Endothelial cell of umbilical vein (primary cell): Measurements from ENCODE around the gene NRK. TPM values are rescaled to one million over a fixed set of nuclear protein-coding genes. Genes with fewer than 3 reads are reported as not detected.

Experiments
- BruUV-seq: library from RNA; stranded (reverse); fragments of 400-500 nt; replicated peaks from 2 replicates; lab custom pipeline; 2021; lab: Mats Ljungman, UMichigan
- CTCF ChIA-PET: fragments of 300-600, 350-600 bp; sonication (Branson Sonifier 250); formaldehyde crosslinking; loops from one replicate; lab custom pipeline; 2021; ENCODE audit warnings: antibody characterized with exemption, inconsistent platforms; lab: Charles Lee
- POLR2A ChIA-PET: fragments of 300-600, 350-600 bp; sonication (Branson Sonifier 250); formaldehyde crosslinking; loops from one replicate; lab custom pipeline; 2021; ENCODE audit warnings: antibody characterized with exemption, inconsistent platforms; lab: Charles Lee
- DNase-seq: peaks from one replicate; pipeline ENCODE4 v3.0.0-alpha.2; 2011; ENCODE audit warnings: low read depth, low spot score
- FAIRE-seq: peaks from 2 replicates; lab custom pipeline; 2011; peaks lifted over from hg19 to GRCh38; lab: Jason Lieb, UNC
- H2AFZ ChIP-seq: 2 replicates; pipeline ENCODE4 v1.6.0; 2012; ENCODE audit warnings: low read depth, low read length, control low read depth, inconsistent platforms
- H3K27ac ChIP-seq: 2 replicates; pipeline ENCODE4 v1.5.1; 2011; ENCODE audit warnings: low read depth, mild to moderate bottlenecking, control low read depth, low read length, moderate library complexity; ENCODE audit not compliant: insufficient read depth
- H3K27me3 ChIP-seq, 2 experiments: 2 replicates each; pipeline versions ENCODE4 v1.6.0 to v1.6.1; 2011; ENCODE audit warnings: low read length in 2 of 2, mixed read lengths in 1 of 2; ENCODE audit not compliant: control insufficient read depth in 2 of 2, insufficient read depth in 2 of 2
- H3K36me3 ChIP-seq, 2 experiments: 2 replicates in 1 of 2; 3 replicates in 1 of 2; pipeline ENCODE4 v1.5.1; 2011; ENCODE audit warnings: low read length in 2 of 2, mild to moderate bottlenecking in 1 of 2, moderate library complexity in 1 of 2; ENCODE audit not compliant: control insufficient read depth in 2 of 2, insufficient read depth in 2 of 2; ENCODE audit errors: extremely low read depth in 1 of 2
- H3K4me1 ChIP-seq: 3 replicates; pipeline ENCODE4 v1.5.1; 2011; ENCODE audit warnings: mild to moderate bottlenecking, low read length; ENCODE audit not compliant: control insufficient read depth, insufficient read depth; ENCODE audit errors: extremely low read depth
- H3K4me2 ChIP-seq: 2 replicates; pipeline ENCODE4 v1.6.1; 2011; ENCODE audit warnings: low read length, control low read depth, mixed read lengths; ENCODE audit not compliant: insufficient read depth
- H3K4me3 ChIP-seq, 3 experiments: fragments of 200-600 bp in 1 of 3; sonication (generic), shearing (Covaris generic) in 1 of 3; replicated peaks in 1 of 3; 2 replicates each; pipeline ENCODE4 v1.5.1; 2011 to 2016; ENCODE audit warnings: control low read depth in 3 of 3, low read length in 3 of 3, mild to moderate bottlenecking in 2 of 3, inconsistent platforms in 1 of 3, low read depth in 1 of 3, moderate library complexity in 1 of 3; ENCODE audit not compliant: insufficient read depth in 1 of 3
- H3K79me2 ChIP-seq: 2 replicates; pipeline ENCODE4 v1.6.0; 2012; ENCODE audit warnings: low read length, inconsistent platforms; ENCODE audit not compliant: control insufficient read depth, insufficient read depth
- H3K9ac ChIP-seq: replicated peaks from 2 replicates; pipeline ENCODE3; 2011; ENCODE audit warnings: low read length, control low read depth; ENCODE audit not compliant: insufficient read depth; ENCODE audit errors: extremely low read depth
- H3K9me1 ChIP-seq: replicated peaks from 3 replicates; pipeline ENCODE4 v1.6.0; 2011; ENCODE audit warnings: mild to moderate bottlenecking, low read length; ENCODE audit not compliant: control insufficient read depth, insufficient read depth; ENCODE audit errors: extremely low read depth
- H3K9me3 ChIP-seq: replicated peaks from 2 replicates; pipeline ENCODE4 v1.5.1; 2012; ENCODE audit warnings: low read length, inconsistent platforms; ENCODE audit not compliant: control insufficient read depth, insufficient read depth
- H4K20me1 ChIP-seq: replicated peaks from 2 replicates; pipeline ENCODE3; 2011; ENCODE audit warnings: mild to moderate bottlenecking, low read length; ENCODE audit not compliant: control insufficient read depth, insufficient read depth; ENCODE audit errors: extremely low read depth
- CTCF ChIP-seq, 2 donors: IDR thresholded peaks; 1 replicate in 1 of 2; 2 replicates in 1 of 2; pipeline ENCODE4 v1.5.1; 2011; ENCODE audit warnings: low read length in 2 of 2, mild to moderate bottlenecking in 2 of 2, moderate library complexity in 2 of 2, control low read depth in 1 of 2, inconsistent platforms in 1 of 2, low read depth in 1 of 2; ENCODE audit not compliant: insufficient read depth in 1 of 2; ENCODE audit errors: extremely low read depth in 1 of 2
- EZH2 ChIP-seq: IDR thresholded peaks from 2 replicates; pipeline ENCODE4 v1.6.1; 2012; ENCODE audit warnings: borderline replicate concordance, low read depth, mild to moderate bottlenecking, moderate library complexity, low read length, inconsistent platforms; ENCODE audit not compliant: severe bottlenecking
- FOS ChIP-seq: IDR thresholded peaks from 2 replicates; pipeline ENCODE4 v1.6.1; 2011; ENCODE audit warnings: mild to moderate bottlenecking, low read length, moderate library complexity, borderline replicate concordance; ENCODE audit not compliant: insufficient read depth
- GATA2 ChIP-seq: IDR thresholded peaks from 2 replicates; pipeline ENCODE4 v1.7.0; 2011; ENCODE audit warnings: low read depth, mild to moderate bottlenecking, moderate library complexity, mixed read lengths, low read length; ENCODE audit not compliant: insufficient read length, insufficient read depth
- JUN ChIP-seq: IDR thresholded peaks from 2 replicates; pipeline ENCODE4 v1.6.1; 2011; ENCODE audit warnings: borderline replicate concordance, low read depth; ENCODE audit not compliant: insufficient read length, insufficient read depth
- MYC ChIP-seq: IDR thresholded peaks from one replicate; pipeline ENCODE4 v1.6.1; 2011; ENCODE audit warnings: mild to moderate bottlenecking, low read depth, low read length
- POLR2A ChIP-seq: IDR thresholded peaks from 2 replicates; pipeline ENCODE4 v1.6.1; 2012; ENCODE audit warnings: low read depth, mild to moderate bottlenecking, control low read depth, low read length
- POLR2AphosphoS5 ChIP-seq: IDR thresholded peaks from 2 replicates; pipeline ENCODE4 v1.6.1; 2012; ENCODE audit warnings: low read depth, mild to moderate bottlenecking, control low read depth, low read length, moderate library complexity; ENCODE audit not compliant: insufficient read depth
- dilution Hi-C: fragments of 300-500 bp; cut with MboI; formaldehyde crosslinking; loops from one replicate; pipeline ENCODE4 v1.15.0; 2019; ENCODE audit warnings: low sequenced_read_pairs; ENCODE audit not compliant: extremely low pct_ligation_motif_present
- intact Hi-C: fragments of 100-400 bp; cut with micrococcal nuclease; formaldehyde crosslinking; loops from one replicate; pipeline ENCODE4 v1.10.0; 2022
- polyA plus RNA-seq, 4 experiments: library from polyadenylated mRNA; depleted of rRNA in 3 of 4; stranded (reverse) in 3 of 4; unstranded in 1 of 4; fragments of >200 nt; gene quantifications; 2 replicates each; pipeline versions ENCODE4 v1.2.1 to v1.2.3, GENCODE V29; 2011 to 2012; ENCODE audit warnings: missing spikeins in 1 of 4
- total RNA-seq: library from RNA; stranded (reverse); gene quantifications from 2 replicates; pipeline ENCODE4 v1.2.3, GENCODE V29; 2021
- TF ChIP-seq, protein P1 (sequence below): IDR thresholded peaks from 2 replicates; pipeline ENCODE4 v1.6.1; 2011; ENCODE audit not compliant: insufficient read depth, insufficient read length

Gene NRK
- total and polyA plus RNA-seq, 2 donors (not counting 3 experiments of a cell fraction or from before 2014, with no cell fraction given), result 1.3 to 3.1 TPM

DNA sequence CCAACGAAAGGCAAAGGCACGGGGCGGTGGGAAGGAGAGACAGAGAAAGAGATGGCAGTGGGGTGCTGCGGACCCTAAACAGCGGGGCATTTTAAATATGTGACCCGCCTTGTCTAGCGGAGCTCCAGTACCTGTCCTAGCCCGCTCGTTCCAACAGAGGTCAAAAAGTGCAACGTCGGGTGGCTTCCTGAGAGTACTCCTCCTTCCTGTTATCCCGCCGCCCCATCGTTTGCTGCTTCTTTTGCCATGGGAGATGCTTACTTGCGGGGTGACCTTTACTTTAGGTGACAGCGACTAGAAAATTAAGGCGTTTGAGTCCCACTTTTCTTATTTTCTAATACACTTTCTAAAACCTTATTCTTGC is 735 bp downstream of the NRK start:
- no peak overlapping the region for H3K9ac ChIP-seq
- no peaks in the 10 kb centered on the region for H3K9me1 ChIP-seq
- no peak overlapping the region for H3K27ac ChIP-seq
- H3K4me1 ChIP-seq, result peaks cover 9% of the 10 kb centered on the region
- no peak for TF ChIP-seq MYC
- TF ChIP-seq POLR2A, result no peak
- no peak for TF ChIP-seq CTCF (IDR thresholded peaks at IDR 0.05; ENCODE audit: extremely low read depth in 1 of 2, insufficient read depth in 1 of 2, low read depth in 1 of 2, low read length in 2 of 2)
- TF ChIP-seq JUN, result no peak
- no peak for TF ChIP-seq GATA2
- no peak for TF ChIP-seq POLR2AphosphoS5
- TF ChIP-seq, protein P1, sequence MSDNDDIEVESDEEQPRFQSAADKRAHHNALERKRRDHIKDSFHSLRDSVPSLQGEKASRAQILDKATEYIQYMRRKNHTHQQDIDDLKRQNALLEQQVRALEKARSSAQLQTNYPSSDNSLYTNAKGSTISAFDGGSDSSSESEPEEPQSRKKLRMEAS, result no peak
- TF ChIP-seq FOS, result no peak
- no peak for TF ChIP-seq EZH2
- FAIRE-seq (no peak), DNase-seq (no peak)
- ChIA-PET CTCF (no interaction called here), POLR2A (no interaction called here)
- no peaks in the 10 kb centered on the region for H3K79me2 ChIP-seq
- H3K27me3 ChIP-seq, result no peaks in the 10 kb centered on the region
- intact Hi-C loops, result loop anchor here (2.0 to 10.0 kb wide), 2 partner anchors 14 to 112 kb away; no protein-coding TSS in a partner anchor
- H3K4me2 ChIP-seq, result peak overlapping the region; percentile 2
- H2AFZ ChIP-seq, result peak overlapping the region; percentile 79
- dilution Hi-C loops, result no loop called here
- H4K20me1 ChIP-seq, result no peaks in the 10 kb centered on the region
- no TSS peak for BruUV-seq
- H3K36me3 ChIP-seq, result no peaks in the 10 kb centered on the region
- peak overlapping the region in 2 of 3 experiments; percentile 40 to 41 for H3K4me3 ChIP-seq
- no peaks in the 10 kb centered on the region for H3K9me3 ChIP-seq
